Ishikawa (cell line): ENCODE data around the gene NFYC.

ENCODE experiments used
- CEBPB ChIP-seq: IDR thresholded peaks from 2 replicates; pipeline ENCODE4 v1.6.1; 2012
- CREB1 ChIP-seq: IDR thresholded peaks from 2 replicates; pipeline ENCODE4 v1.6.1; 2012; ENCODE audit warnings: low read depth
- EP300 ChIP-seq: IDR thresholded peaks from 2 replicates; pipeline ENCODE4 v1.6.1; 2012; ENCODE audit warnings: borderline replicate concordance
- FOXM1 ChIP-seq: IDR thresholded peaks from 2 replicates; pipeline ENCODE4 v1.6.1; 2012; ENCODE audit warnings: low read depth, borderline replicate concordance
- RAD21 ChIP-seq: IDR thresholded peaks from 2 replicates; pipeline ENCODE4 v1.6.1; 2012; ENCODE audit warnings: low read depth
- TAF1 ChIP-seq: IDR thresholded peaks from 2 replicates; pipeline ENCODE4 v1.6.1; 2012; ENCODE audit warnings: low read depth, mild to moderate bottlenecking
- TEAD4 ChIP-seq: IDR thresholded peaks from 2 replicates; pipeline ENCODE4 v1.6.1; 2012
- YY1 ChIP-seq: IDR thresholded peaks from 2 replicates; pipeline ENCODE4 v1.6.1; 2012; ENCODE audit warnings: low read depth
- TF ChIP-seq, protein P1 (sequence below): IDR thresholded peaks from 2 replicates; pipeline ENCODE4 v1.6.1; 2012; ENCODE audit warnings: low read depth, mild to moderate bottlenecking
- TF ChIP-seq, protein P2 (sequence below): IDR thresholded peaks from 2 replicates; pipeline ENCODE4 v1.6.1; 2012

DNA sequence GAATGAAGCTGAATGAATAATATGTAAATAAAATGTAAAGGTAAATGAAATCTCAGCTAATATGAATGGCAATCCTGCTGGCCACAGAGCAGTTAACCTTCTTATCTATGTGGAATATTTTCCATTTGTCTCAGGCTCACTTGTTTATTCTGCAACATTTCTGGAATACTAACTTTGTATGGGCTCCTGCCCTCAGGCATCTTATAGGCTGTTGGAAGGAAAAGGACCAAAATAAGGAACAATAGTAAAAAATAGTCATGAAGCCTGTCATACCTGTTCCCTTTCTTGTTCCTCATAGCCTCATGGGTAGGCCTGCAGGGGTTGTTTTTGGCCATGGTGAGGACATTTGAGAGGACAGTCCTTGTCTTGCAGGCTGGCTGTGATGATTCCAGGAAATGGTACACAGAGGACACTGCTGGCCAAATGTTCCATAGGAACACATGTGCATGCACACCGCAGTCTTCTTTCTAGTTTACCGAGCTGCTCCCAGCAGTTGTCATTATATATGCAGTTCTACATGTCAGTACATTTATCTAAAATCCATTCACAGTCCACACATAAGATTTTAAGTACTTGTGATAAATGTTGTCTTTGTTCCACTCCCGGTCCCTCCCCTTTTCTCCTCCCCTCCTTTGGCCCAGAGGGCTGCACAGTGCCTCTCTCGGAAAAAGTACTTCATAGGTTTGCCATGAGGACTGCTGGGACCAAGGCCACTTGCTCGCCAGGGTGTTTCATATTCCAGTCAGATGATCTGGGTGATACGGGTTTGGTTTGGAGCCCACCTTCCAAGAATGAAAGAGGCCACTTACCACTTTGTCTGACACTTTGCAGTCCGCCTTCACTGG is 76.9 kb downstream of the NFYC start:
- TF ChIP-seq CEBPB (no peak), TAF1 (no peak), RAD21 (no peak), TEAD4 (no peak), FOXM1 (no peak), CREB1 (no peak), YY1 (no peak), EP300 (no peak)
- TF ChIP-seq, protein P1, sequence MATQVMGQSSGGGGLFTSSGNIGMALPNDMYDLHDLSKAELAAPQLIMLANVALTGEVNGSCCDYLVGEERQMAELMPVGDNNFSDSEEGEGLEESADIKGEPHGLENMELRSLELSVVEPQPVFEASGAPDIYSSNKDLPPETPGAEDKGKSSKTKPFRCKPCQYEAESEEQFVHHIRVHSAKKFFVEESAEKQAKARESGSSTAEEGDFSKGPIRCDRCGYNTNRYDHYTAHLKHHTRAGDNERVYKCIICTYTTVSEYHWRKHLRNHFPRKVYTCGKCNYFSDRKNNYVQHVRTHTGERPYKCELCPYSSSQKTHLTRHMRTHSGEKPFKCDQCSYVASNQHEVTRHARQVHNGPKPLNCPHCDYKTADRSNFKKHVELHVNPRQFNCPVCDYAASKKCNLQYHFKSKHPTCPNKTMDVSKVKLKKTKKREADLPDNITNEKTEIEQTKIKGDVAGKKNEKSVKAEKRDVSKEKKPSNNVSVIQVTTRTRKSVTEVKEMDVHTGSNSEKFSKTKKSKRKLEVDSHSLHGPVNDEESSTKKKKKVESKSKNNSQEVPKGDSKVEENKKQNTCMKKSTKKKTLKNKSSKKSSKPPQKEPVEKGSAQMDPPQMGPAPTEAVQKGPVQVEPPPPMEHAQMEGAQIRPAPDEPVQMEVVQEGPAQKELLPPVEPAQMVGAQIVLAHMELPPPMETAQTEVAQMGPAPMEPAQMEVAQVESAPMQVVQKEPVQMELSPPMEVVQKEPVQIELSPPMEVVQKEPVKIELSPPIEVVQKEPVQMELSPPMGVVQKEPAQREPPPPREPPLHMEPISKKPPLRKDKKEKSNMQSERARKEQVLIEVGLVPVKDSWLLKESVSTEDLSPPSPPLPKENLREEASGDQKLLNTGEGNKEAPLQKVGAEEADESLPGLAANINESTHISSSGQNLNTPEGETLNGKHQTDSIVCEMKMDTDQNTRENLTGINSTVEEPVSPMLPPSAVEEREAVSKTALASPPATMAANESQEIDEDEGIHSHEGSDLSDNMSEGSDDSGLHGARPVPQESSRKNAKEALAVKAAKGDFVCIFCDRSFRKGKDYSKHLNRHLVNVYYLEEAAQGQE, result no peak
- TF ChIP-seq, protein P2, sequence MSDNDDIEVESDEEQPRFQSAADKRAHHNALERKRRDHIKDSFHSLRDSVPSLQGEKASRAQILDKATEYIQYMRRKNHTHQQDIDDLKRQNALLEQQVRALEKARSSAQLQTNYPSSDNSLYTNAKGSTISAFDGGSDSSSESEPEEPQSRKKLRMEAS, result no peak
